ENCODE measurements around the gene KCP.

GRCh38 chr7:128855559-128855958 is 55.0 kb downstream of the KCP start:
- no peak for TF ChIP-seq POLR2AphosphoS5 (IDR thresholded peaks at IDR 0.05)
- no peak for TF ChIP-seq CTCF (IDR thresholded peaks at IDR 0.05; ENCODE audit: poor library complexity, severe bottlenecking)
- TF ChIP-seq TAF1 (IDR thresholded peaks at IDR 0.05; ENCODE audit: low read depth): no peak
- TF ChIP-seq EZH2 (IDR thresholded peaks at IDR 0.05; ENCODE audit: borderline replicate concordance, insufficient read depth, low read length, poor library complexity, severe bottlenecking): no peak
- TF ChIP-seq RAD21 (conservative IDR thresholded peaks at IDR 0.05): no peak
- no peak for TF ChIP-seq REST (IDR thresholded peaks at IDR 0.05; ENCODE audit: borderline replicate concordance)
- no peak for TF ChIP-seq EP300 (conservative IDR thresholded peaks at IDR 0.05; ENCODE audit: poor library complexity, severe bottlenecking)
- no peak for TF ChIP-seq SMC3 (conservative IDR thresholded peaks at IDR 0.05; ENCODE audit: poor library complexity)
- no peak for TF ChIP-seq MXI1 (conservative IDR thresholded peaks at IDR 0.05; ENCODE audit: poor library complexity, severe bottlenecking)
